Bronchus fibroblast of lung (primary cell): Measurements from ENCODE around the gene ZNF709. TPM values are rescaled to one million over a fixed set of nuclear protein-coding genes. Genes with fewer than 3 reads are reported as not detected.

Experiments
- total RNA-seq: library from RNA; depleted of rRNA; stranded (reverse); fragments of >200 nt; gene quantifications from 2 replicates; pipeline ENCODE4 v1.2.3, GENCODE V29; 2015

The ZNF709 gene
- total RNA-seq = 1.2 and 1.8 TPM in 2 replicates

DNA sequence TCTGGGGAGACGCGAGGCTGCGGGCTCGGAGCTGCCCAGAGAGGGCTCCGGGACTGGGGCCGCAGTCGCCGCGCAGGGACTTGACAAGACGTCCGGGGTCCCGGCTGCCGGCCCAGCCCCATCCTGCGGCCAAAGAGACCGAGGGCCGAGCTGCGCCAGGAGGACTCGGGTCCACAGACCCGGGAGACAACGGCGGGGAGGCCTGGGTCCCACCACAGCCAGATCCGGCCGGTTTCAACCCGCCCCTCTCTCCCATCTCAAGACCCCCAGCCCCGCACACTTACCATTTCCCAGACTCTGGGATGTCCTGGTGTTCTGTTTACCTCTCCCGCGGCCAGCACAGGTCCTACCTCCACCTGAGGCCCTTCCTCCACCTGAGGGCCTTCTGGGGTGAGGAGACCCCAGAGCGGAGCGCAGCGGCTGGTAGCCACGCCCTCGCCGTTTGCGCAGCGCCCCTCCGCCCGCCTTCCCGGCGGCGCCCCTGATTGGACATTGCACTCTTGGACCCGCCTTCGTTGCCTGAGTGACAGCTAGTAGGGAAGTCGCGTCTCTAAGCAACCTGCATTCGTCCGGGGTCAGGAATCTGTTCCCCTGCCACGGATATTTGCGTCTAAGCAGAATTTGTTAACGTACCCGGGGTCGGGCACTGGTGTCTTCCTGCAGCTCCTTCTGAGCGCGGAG is at the start of gene ZNF709:
ZNF709 (minus strand) TSS at position 446 of the 681 bp plus-strand sequence; CDS start at position 287, 159 bp downstream.

DNA sequence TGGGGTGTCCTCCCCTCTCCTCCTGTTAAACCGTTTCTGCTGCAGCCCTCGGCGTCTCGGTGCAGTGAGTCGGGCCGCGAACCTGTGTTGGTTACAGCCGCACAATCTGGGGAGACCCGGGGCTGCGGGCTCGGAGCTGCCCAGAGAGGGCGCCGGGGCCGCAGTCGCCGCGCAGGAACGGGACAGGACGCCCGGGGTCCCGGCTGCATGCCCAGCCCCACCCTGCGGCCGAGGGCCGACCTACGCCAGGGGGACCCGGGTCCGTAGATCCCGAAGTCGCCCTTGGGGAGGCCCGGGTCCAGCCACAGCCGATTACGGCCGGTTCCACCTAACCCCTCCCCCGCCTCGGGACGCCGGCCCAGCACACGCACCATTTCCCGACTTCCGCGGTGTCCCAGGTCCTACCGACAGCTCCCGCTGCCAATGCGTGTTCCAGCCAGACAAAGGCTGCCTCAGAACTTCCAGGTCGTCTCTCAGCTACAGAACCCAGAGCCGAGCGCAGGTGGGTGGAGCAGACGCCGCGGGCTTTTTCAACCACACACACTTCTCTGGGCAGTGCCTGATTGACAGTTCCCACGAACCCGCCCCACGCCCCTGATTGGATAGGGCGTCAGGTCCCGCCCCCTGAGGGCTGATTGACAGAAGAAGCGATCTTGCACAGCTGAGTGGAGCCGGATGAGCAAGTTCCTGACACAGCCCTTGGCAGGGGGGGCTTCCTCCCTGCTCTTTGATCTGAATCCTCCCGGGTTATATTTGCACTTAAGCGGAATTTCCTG is 43.9 kb downstream of the ZNF709 start, which contains the start of gene ZNF443:
ZNF443 (minus strand) TSS at position 481 of the 776 bp plus-strand sequence; CDS start at position 374, 107 bp downstream.

Other genes with a start within 250 kb of the ZNF709 start
- gene ZNF44, start 189.9 kb downstream of the ZNF709 start, total RNA-seq = 2.4 and 3.1 TPM in 2 replicates
- gene ZNF563, start 151.2 kb downstream of the ZNF709 start, total RNA-seq = 1.5 and 2.4 TPM in 2 replicates
- gene ZNF442, start 119.1 kb downstream of the ZNF709 start, total RNA-seq = 1.0 and 1.8 TPM in 2 replicates
- gene ZNF799, start 83.5 kb downstream of the ZNF709 start, total RNA-seq = 1.0 and 1.3 TPM in 2 replicates
- gene ZNF443, start 43.8 kb downstream of the ZNF709 start, total RNA-seq = 0.89 and 1.0 TPM in 2 replicates
- 3.7 and 4.0 TPM in 2 replicates for gene ZNF564, start 66.7 kb upstream of the ZNF709 start, total RNA-seq
- gene ZNF490, start 126.0 kb upstream of the ZNF709 start, total RNA-seq = 5.6 and 5.7 TPM in 2 replicates
- gene ZNF791, start 126.1 kb upstream of the ZNF709 start, total RNA-seq = 5.5 and 5.8 TPM in 2 replicates
- 38.1 and 48.3 TPM in 2 replicates for gene MAN2B1, start 181.9 kb upstream of the ZNF709 start, total RNA-seq
- 11.9 and 12.5 TPM in 2 replicates for gene WDR83, start 182.0 kb upstream of the ZNF709 start, total RNA-seq
- 86.8 and 95.9 TPM in 2 replicates for gene DHPS, start 197.1 kb upstream of the ZNF709 start, total RNA-seq
- not detected in 2 replicates for gene GNG14, start 203.2 kb upstream of the ZNF709 start, total RNA-seq
- gene FBXW9, start 211.8 kb upstream of the ZNF709 start, total RNA-seq = 15.1 and 16.1 TPM in 2 replicates
- 19.3 and 22.4 TPM in 2 replicates for gene TNPO2, start 239.1 kb upstream of the ZNF709 start, total RNA-seq
- 361 and 399 TPM in 2 replicates for gene TRIR, start 249.9 kb upstream of the ZNF709 start, total RNA-seq